ENCODE data around the gene WDR27. TPM values are rescaled to one million over a fixed set of nuclear protein-coding genes. Genes with fewer than 3 reads are reported as not detected.
"Not testable (repeated sequence)": the region's sequence is repeated elsewhere in the genome, so short reads cannot be mapped to it uniquely, and the experiment has no call there.

Gene WDR27
- total RNA-seq, 1 donor from 2014 or later, result 35.4 TPM

GRCh38 chr6:169664227-169664626 is 37.6 kb downstream of the WDR27 start:
- no peak for DNase-seq (ENCODE audit: low read depth)

DNA sequence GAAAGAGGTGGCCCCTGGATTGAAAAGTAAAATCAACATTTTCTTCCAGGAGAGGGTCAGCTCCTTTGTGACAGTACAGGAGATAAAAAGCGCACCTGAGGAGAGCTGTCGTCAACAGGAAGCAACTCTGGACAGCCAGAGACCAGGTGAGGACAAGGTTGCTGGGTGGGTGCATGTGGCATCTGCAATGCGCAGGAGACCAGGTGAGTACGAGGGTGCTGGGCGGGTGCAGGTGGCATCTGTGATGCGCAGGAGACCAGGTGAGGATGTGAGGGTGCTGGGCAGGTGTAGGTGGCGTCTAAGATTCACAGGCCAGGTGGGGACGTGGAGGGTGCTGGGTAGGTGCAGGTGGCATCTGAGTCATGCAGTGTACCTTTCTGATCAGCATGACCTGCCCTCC is 38.4 kb downstream of the WDR27 start:
- no peak for DNase-seq (ENCODE audit: low read depth)

DNA sequence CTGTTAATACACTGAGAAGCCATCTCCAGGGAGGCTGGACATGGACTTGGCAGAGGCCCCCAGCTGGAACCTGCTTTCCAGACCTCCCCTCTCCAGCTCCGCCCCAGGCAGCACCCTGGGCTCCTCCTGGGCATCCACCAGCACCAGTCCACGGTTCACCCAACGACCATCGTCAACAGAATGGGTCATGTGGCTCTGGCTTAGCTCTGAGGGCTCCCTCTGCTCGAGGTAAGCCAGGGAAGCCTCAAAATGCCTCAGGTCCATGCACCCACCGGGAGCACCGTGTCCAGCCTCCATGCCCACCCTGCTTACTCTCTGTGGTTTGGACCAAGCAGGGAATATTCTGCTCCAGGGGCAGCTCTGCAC is 40.5 kb downstream of the WDR27 start:
- no peak for DNase-seq (ENCODE audit: low read depth)

DNA sequence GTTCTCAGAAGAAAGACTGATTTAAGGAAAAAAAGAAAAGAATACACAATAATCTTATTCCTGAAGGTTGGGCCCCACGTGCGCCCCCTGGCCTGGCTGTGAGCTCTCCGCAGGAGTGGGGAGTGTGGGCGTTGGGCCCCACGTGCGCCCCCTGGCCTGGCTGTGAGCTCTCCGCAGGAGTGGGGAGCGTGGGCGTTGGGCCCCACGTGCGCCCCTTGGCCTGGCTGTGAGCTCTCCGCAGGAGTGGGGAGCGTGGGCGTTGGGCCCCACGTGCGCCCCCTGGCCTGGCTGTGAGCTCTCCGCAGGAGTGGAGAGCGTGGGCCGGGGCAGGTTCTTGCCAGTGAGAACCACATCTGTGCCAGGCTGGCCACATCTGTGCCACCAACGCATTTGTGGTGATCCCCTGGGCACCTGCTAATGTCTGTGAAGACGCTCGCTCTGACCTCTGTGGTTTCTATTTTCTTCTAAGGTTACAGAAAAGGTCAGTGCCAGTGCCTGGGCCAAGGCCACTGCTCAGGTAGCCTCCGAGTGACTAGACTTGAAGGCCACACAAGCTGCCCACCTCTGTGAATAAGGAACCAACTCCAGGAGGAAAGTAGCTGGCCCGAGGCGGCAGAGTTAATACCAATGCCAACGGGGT is 41.0 kb downstream of the WDR27 start:
- DNase-seq (ENCODE audit: low read depth), result no peak

DNA sequence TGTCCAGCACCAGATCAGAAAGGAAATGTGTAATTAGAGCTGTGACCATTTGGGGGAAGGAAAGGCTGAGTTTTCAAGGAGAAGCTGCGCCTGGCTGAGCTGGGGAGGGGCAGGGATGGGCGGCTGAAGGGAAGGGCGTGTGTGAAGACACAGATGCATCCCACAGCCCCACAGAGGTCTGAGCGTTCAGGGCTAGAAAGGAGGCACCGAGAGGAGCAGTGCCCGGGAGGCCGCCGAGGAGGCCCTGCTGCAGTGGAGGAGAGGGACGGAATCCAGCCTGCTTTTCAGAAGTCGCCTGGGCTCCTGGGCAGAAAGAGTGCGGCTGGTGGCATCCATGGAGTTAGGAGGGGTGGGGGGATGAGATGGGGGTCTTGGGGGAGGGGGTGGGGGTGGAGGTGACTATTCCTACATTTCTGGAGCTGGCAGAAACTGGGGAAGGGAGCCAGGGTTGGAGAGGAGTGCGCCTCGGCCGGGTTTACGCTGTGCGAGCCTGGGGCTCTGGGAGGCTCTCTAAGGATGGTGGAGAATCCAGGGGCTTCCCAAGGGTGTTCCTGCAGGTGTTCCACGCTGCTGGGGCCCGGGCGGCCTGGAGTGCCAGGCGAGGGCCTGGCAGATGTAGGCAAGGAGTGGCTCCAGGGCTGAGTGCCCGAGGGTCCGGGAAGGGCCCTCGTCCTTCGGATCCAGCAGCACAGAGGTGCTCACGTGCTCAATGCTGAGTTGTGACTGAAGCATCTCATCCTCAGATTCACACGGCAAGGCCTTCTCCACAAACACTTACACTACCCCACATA is 41.8 kb downstream of the WDR27 start:
- no peak for DNase-seq (ENCODE audit: low read depth)

DNA sequence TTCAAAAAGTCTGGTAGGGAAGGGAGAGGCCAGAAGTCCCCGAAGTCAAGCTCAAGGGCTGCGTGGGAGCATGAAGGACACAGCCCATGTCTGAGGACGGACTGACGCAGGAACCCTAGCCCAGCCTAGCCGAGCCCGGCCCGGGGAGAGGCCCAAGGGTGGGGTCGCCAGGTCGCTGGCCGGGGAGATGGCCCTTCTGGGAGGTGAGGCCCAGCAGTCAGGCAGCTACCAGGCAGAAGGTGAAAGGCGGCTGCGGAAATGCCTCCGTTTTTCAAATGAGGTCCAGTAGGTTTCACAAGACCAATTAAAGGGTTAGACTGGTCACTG is 44.6 kb downstream of the WDR27 start:
- no peak for DNase-seq (ENCODE audit: low read depth)

- no peak for DNase-seq (ENCODE audit: low read depth)
These were observed 45.1 kb downstream of the WDR27 start for GRCh38 chr6:169656546-169657283.

DNA sequence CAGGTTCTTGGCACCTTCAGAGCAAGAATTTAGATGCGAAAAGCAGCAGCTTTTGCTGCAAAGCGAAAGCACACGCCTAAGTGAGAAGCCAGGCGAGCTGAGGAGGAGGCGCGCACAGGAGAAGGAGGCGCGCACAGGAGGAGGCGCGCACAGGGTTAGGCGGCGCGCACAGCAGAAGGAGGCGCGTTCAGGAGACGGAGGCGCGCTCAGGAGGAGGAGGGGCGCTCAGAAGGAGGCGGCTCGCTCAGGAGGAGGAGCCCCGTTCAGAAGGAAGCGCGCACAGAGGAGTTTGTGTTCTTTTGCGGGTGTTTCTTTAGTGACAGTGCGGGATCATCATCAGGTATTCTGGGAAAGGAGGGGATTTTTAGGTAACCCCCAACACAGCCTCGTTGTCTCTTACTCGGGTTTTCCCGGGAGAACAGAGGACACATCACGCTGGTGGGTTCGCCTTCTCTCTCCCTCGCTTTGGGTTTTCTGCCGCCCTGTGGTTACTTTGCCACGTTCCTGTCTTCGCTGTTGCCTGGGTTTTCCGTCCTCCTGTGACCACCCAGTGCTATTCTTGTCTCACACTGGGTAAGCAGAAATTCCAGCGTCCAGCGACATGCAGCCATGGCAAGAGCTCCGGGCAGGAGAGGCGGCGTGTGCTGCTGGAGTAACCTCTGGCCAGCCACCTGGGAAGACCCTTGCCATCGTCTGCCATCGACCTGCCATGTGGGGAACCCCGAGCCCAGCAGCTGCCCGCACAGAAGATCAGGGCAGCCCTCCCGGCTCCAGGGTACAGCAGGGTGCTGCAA is 47.0 kb downstream of the WDR27 start:
- peak; percentile 84 for DNase-seq (ENCODE audit: low read depth)

DNA sequence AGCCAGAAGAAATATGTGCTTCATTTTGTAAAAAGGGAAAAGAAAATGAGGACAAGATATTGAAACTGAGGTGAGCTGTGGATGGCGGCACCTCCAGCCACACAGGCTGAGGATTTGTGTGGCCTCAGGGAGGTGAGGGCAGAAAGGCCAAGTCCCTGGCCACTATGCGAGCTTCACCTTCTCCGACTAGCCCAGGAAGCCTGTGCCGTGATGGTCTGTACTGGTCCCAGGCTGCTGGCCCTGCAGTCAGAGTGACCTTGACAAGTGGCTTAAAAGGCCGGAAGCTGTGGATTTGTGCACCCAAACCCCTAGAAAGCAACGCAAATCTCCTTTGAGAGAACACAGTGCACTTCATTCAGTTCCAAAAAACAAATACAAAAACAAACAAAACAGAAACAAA is 48.1 kb downstream of the WDR27 start:
- DNase-seq (ENCODE audit: low read depth), result no peak

DNA sequence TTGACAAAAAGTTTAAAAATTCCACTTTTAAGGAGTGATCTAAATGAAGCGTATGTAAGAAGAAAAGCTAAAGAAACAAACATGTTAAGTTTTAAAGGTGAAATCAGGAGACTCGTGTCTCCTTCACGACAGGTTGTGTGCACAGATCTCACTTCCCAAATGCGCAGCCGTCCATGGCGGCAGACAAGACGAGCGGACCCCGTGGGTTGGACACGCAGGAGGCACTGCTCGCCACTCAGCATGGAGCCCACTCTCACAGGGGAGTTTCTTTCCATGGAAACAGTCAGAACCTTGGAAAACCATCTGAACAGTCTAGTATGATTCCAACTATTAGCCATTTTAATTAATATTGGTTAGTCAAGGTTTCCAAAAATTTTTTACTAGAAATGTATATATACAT is 48.9 kb downstream of the WDR27 start:
- no peak for DNase-seq (ENCODE audit: low read depth)

DNA sequence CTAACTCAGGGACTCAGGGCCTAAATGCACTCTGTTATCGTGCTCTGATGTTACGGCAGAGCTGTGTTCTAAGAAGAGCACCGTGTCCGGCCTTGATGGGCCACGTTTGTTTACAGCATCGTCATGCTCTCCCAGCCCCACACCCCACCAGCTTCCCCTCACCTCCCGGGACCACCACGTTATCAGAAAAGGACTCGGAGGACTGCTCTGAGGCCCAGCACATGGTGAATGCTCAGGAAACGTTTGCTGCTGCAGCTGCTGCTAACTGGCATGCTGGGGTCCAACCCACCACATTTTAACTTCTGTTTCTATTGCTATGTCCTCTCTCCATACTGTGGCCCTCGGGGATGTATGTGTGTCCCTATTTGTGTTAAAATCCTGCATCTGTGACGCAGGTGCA is 50.3 kb downstream of the WDR27 start:
- DNase-seq (ENCODE audit: low read depth), result no peak

DNA sequence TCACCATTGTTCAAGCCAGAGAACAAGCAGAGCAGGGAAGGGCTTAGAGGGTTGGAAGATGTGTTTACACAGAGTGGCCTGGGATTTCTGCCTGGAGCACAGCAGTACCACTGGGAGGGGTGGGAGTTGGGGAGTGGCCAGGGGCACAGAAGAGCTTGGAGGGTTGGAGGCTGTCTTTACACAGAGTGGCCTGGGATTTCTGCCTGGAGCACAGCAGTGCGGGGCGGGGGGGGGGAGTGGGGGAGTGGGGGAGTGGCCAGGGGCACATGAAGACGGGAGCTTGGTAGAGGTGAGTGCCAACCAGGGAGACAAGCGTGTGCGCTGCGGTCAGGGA is 50.9 kb downstream of the WDR27 start:
- no peak for DNase-seq (ENCODE audit: low read depth)

DNA sequence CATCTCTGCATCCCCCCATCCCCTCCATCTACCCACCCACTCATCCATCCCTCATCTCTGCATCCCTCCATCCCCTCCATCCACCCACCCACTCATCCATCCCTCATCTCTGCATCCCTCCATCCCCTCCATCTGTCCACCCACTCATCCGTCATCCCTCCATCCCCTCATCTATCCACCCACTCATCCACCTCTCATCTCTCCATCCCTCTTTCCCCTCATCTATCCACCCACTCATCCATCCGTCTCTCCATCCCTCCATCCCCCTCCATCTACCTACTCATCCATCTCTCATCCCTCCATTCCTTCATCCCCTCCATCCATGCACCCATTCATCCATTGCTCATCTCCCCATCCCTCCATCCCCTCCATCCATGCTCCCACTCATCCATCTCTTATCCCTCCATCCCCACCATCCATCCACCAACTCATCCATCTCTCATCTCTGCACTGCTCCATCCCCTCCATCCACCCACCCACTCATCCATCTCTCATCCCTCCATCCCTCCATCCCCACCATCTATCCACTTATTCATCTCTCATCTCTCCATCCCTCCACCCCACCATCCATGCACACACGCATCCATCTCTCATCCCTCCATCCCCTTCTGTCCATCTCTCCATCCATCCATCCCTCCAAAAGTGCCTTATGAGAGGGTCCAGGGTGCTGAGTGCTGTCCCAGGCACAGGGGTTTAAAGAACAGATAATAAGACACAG is 51.4 kb downstream of the WDR27 start:
- DNase-seq (ENCODE audit: low read depth), result no peak

GRCh38 chr6:169648617-169649016 is 53.2 kb downstream of the WDR27 start:
- no peak for DNase-seq (ENCODE audit: low read depth)

DNA sequence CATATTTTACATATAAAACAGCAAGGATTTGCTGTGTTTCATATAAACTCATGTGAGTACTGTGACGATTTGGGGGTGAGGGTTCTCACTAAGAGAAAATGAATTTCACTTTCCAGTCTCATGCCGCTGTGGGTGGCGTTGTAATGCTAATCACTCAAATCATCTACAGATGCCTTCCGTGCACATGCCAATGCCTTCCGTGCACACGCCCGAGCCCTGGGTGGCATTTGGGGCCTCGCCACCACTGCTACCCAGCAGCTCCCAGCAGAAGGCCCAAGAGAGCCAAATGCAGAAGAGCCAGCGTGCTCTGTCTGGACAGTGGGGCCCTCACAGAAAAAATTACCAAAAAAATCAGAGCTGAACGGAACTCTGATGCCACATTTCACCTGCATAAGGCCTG is 53.7 kb downstream of the WDR27 start:
- no peak for DNase-seq (ENCODE audit: low read depth)

DNA sequence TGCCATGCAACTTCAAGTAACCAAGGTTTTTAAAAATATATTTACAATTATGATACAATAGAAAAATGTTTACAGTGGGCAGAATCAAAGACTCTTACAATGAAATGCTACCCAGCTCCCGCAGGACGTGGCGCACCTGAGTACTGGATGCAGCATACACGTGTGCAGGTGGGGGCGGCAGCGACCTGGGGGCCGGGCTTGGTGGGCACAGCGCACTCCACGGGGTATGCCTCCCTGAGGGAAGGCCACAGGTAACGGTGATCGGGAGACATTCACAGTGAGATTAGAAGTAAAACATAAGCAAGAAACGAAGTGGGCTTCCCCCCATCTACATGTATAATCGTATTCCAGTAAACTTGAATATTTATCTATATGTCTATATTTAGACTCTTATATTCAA is 54.2 kb downstream of the WDR27 start:
- DNase-seq (ENCODE audit: low read depth), result no peak

- no peak for DNase-seq (ENCODE audit: low read depth)
These were observed 54.8 kb downstream of the WDR27 start for GRCh38 chr6:169646906-169647567.

- not testable (repeated sequence) for DNase-seq (ENCODE audit: low read depth)
These were observed 56.4 kb downstream of the WDR27 start for GRCh38 chr6:169645459-169645858.

- no peak for DNase-seq (ENCODE audit: low read depth)
These were observed 58.3 kb downstream of the WDR27 start for GRCh38 chr6:169643521-169643920.

- no peak for DNase-seq (ENCODE audit: low read depth)
These were observed 59.4 kb downstream of the WDR27 start for GRCh38 chr6:169642455-169642854.
